Measurements from ENCODE around the gene SVIP.

DNA sequence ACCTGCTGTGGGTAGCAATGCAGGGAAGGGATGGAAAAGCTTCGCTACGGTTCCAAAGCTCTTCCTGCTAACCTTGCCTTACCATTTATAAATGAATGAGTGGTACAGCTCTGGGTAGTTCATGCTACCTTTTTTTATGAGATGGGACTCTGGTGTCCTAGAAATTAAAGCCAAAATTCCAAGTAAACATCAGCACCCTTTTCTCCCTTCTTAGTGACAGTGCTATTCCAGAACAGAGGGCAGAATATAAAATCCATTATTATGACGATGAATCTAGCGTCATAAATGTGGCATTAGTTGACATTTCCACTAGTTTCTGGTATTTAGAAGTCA, 447 bp upstream of the SVIP start:
- no peak for TF ChIP-seq TAF1 (IDR thresholded peaks at IDR 0.05; ENCODE audit: borderline replicate concordance, low read depth, low read length)
- TF ChIP-seq POLR2AphosphoS5 (IDR thresholded peaks at IDR 0.05; ENCODE audit: low read depth, low read length) = no peak
